Activated T-cell treated with anti-CD3 and anti-CD28 coated beads for 24 hours (primary cell): ENCODE data around the gene MAP2K1.
A peak's percentile ranks its signal among the peaks of the same experiment; 100 is the strongest.
"Not testable (repeated sequence)": the region's sequence is repeated elsewhere in the genome, so short reads cannot be mapped to it uniquely, and the experiment has no call there.

Source experiments
- DNase-seq: peaks from one replicate; pipeline ENCODE4 v3.0.0-alpha.2; 2020; ENCODE audit warnings: low read depth

MAP2K1 gene

GRCh38 chr15:66477011-66477410, 90.3 kb downstream of the MAP2K1 start:
- DNase-seq, result no peak

GRCh38 chr15:66480267-66480666, 93.6 kb downstream of the MAP2K1 start:
- no peak for DNase-seq

GRCh38 chr15:66481107-66481856, 94.6 kb downstream of the MAP2K1 start:
- DNase-seq, result no peak

GRCh38 chr15:66482539-66482938, 95.8 kb downstream of the MAP2K1 start:
- no peak for DNase-seq

GRCh38 chr15:66483131-66483566, 96.4 kb downstream of the MAP2K1 start:
- no peak for DNase-seq

GRCh38 chr15:66484539-66485112, 97.9 kb downstream of the MAP2K1 start:
- no peak for DNase-seq

- no peak for DNase-seq
These were observed 100.2 kb downstream of the MAP2K1 start for GRCh38 chr15:66486887-66487286.

GRCh38 chr15:66488525-66488924, 101.8 kb downstream of the MAP2K1 start:
- DNase-seq, result no peak

- DNase-seq, result no peak
These were observed 102.6 kb downstream of the MAP2K1 start for GRCh38 chr15:66489179-66489791.

GRCh38 chr15:66491846-66492245, 105.1 kb downstream of the MAP2K1 start:
- DNase-seq, result no peak

- DNase-seq, result no peak
These were observed 107.5 kb downstream of the MAP2K1 start for GRCh38 chr15:66494262-66494661.

- DNase-seq, result no peak
These were observed 110.3 kb downstream of the MAP2K1 start for GRCh38 chr15:66496951-66497501.

GRCh38 chr15:66497502-66498455, 111.1 kb downstream of the MAP2K1 start, which contains the start of gene SNAPC5:
TSS of gene SNAPC5 (minus strand) at chr15:66497762. CDS start at chr15:66497731, 31 bp downstream.
- peak; percentile 98 for DNase-seq

- no peak for DNase-seq
These were observed 112.0 kb downstream of the MAP2K1 start for GRCh38 chr15:66498501-66499386.

- DNase-seq, result not testable (repeated sequence)
These were observed 113.6 kb downstream of the MAP2K1 start for GRCh38 chr15:66500346-66500745.

GRCh38 chr15:66502491-66502890, 115.8 kb downstream of the MAP2K1 start:
- no peak for DNase-seq

- DNase-seq, result not testable (repeated sequence)
These were observed 116.4 kb downstream of the MAP2K1 start for GRCh38 chr15:66503041-66503648.

- no peak for DNase-seq
These were observed 117.3 kb downstream of the MAP2K1 start for GRCh38 chr15:66503780-66504562.
